ENCODE data around the gene GRAP. TPM values are rescaled to one million over a fixed set of nuclear protein-coding genes. Genes with fewer than 3 reads are reported as not detected.
A peak's percentile ranks its signal among the peaks of the same experiment; 100 is the strongest.

GRAP gene
- total RNA-seq, 8 experiments from 2014 or later = 0.33 to 1.5 (median 0.50) TPM; not detected in 1

DNA sequence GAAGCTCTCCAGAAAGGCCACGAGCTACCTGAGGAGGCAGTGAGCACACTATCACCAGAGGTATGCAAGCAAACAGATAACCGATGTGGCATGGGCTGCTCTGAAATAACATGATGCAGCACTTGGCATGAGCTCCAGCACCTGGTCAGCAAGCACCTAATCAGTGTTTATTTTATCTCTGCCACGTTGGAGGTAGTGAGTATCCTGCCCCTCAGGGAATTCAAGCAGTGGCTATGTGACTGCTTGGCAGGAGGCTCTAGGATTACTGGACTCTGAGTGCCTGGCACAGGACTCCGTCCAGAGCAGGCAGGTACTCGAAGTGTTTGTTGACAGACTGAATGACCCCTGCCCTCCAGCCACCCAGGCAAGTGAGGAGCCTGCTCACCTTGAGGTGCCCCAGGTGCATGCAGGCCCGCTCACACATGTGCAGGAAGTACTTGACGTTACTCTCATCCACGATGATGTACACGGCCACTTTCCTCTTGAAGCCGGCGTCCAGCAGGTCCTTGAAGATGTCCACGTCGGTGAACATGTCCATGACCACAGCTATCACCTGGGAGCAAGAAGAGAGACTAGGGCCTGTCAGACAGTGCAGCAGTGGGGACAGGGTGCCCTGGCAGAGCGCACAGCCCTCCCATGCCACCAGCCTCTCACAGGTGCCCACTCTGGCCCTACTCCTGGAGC is 58.8 kb downstream of the GRAP start:
- H3K4me1 ChIP-seq (replicated peaks in 1 of 2) = no peaks in the 10 kb centered on the region
- no peak overlapping the region for H3K4me3 ChIP-seq
- WGBS, 10 experiments = 40 to 93% (median 80%) methylated on average over 1 to 8 of the region's 14 CpGs; no CpG with 5 or more reads in 2 of the 10 experiments
- no peak for ATAC-seq (replicated peaks in 6 of 8)
- no peak overlapping the region for H3K27ac ChIP-seq
- in situ Hi-C loops (cut with MboI; ENCODE audit: low pct_unique_long_range_greater_than_20kb in 2 of 9, low sequenced_read_pairs in 9 of 9, unreplicated experiment in 9 of 9) = no loop called here

DNA sequence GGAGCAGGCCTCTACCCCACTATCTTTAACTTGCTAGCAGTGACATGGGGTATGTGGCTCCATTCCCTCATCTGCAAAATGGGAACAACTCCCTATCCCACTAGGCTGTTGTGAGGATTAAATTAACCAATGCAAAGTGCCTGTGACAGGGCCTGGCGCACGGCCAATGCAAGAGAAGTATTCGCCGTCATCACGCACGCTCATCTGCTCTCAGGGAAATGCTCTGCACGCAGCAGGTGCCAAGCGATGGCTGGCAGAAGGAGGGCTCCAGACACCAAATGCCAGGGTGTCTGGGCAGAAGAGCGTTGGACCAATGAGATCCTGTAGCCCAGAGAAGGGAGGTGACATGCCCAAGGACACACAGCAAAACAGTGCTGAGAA is 59.5 kb downstream of the GRAP start:
- WGBS, 10 experiments = 93 to 100% (median 100%) methylated on average over 2 to 5 of the region's 9 CpGs; no CpG with 5 or more reads in 7 of the 10 experiments
- no peak for ATAC-seq (replicated peaks in 6 of 8)
- in situ Hi-C loops (cut with MboI; ENCODE audit: low pct_unique_long_range_greater_than_20kb in 2 of 9, low sequenced_read_pairs in 9 of 9, unreplicated experiment in 9 of 9) = no loop called here
- H3K4me1 ChIP-seq (replicated peaks in 1 of 2) = no peaks in the 10 kb centered on the region
- H3K4me3 ChIP-seq = no peak overlapping the region
- H3K27ac ChIP-seq = no peak overlapping the region

DNA sequence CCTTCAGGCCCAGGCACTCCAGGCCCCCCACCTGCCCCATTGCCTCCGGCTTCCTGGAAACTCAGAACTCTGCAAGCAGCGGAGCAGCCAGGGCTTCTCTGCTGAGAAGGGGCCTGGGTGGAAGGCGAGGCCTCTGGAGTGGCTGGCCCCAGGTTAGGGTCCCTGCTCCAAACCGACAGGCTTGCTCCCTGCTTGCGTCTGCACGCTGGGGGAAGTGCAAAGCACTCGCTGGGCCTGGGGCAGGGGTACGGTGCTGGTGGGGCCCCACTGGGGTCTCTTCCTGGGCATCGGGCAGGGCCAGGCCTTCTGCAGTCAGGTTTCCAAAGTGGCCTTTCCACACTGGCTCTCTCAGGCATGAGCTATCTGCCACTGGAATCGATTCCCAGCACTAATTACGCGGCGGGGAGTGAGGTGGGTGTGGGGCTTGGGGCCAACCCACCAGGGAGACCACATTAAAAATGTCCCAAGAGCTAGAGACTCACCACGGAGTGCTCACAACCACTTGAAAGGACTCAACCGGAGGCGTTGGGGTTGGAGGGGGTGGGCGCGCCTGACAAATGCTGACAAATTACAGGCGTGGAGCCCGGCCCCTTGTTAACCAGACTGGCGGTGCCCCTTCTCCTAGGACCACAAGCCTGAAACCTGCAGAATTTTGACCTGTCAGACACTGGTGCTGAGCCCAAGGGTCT is 60.1 kb downstream of the GRAP start:
- 84 to 100% (median 95%) methylated on average over 1 to 14 of the region's 21 CpGs; no CpG with 5 or more reads in 6 of the 10 experiments for WGBS, 10 experiments
- no peak for ATAC-seq (replicated peaks in 6 of 8)

DNA sequence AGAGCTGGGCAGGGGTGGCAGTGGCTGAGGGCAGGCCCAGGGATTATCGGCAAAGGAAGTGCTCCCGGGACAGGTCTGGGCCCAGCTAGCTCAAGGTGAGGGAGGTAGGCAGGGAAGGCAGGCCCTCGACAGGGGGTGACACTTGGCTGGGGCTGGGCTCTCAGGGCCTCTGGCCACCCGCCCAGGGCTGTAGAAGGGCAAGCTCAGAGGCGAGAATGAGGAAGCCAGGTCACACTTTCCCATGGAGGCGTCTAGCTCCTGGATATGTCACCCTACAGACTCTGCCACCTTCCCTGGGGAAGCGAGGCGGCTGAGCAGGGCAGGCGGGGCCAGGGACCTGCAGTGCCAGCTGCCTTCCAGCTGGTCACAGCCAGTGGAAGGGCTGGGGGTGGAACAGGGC is 61.3 kb downstream of the GRAP start:
- in situ Hi-C loops (cut with MboI; ENCODE audit: low pct_unique_long_range_greater_than_20kb in 2 of 9, low sequenced_read_pairs in 9 of 9, unreplicated experiment in 9 of 9) = no loop called here
- H3K4me1 ChIP-seq (replicated peaks in 1 of 2) = peaks cover 0 to 12% of the 10 kb centered on the region in 2 donors
- H3K4me3 ChIP-seq = no peak overlapping the region
- H3K27ac ChIP-seq = no peak overlapping the region
- 85 to 100% (median 93%) methylated on average over 1 to 4 of the region's 9 CpGs; no CpG with 5 or more reads in 7 of the 10 experiments for WGBS, 10 experiments
- no peak for ATAC-seq (replicated peaks in 6 of 8)

More for the DNA sequence above, 60.1 kb downstream of the GRAP start:
- H3K4me1 ChIP-seq (replicated peaks in 1 of 2) = peaks cover 0 to 4% of the 10 kb centered on the region in 2 donors
- no peak overlapping the region for H3K27ac ChIP-seq
- in situ Hi-C loops (cut with MboI; ENCODE audit: low pct_unique_long_range_greater_than_20kb in 2 of 9, low sequenced_read_pairs in 9 of 9, unreplicated experiment in 9 of 9) = no loop called here
- no peak overlapping the region for H3K4me3 ChIP-seq

GRCh38 chr17:18984273-18985114 is 62.3 kb downstream of the GRAP start:
- Histone ChIP-seq H3K4me3 (no peak overlapping the region), H3K4me1 (replicated peaks in 1 of 2) (peaks cover 0 to 12% of the 10 kb centered on the region in 2 donors), H3K27ac (no peak overlapping the region)
- 90 to 100% (median 100%) methylated on average over 3 to 8 of the region's 21 CpGs; no CpG with 5 or more reads in 5 of the 10 experiments for WGBS, 10 experiments
- no peak for ATAC-seq (replicated peaks in 6 of 8)
- in situ Hi-C loops (cut with MboI; ENCODE audit: low pct_unique_long_range_greater_than_20kb in 2 of 9, low sequenced_read_pairs in 9 of 9, unreplicated experiment in 9 of 9) = no loop called here

- in situ Hi-C loops (cut with MboI; ENCODE audit: low pct_unique_long_range_greater_than_20kb in 2 of 9, low sequenced_read_pairs in 9 of 9, unreplicated experiment in 9 of 9) = no loop called here
- Histone ChIP-seq H3K4me3 (no peak overlapping the region), H3K4me1 (replicated peaks in 1 of 2) (peaks cover 0 to 12% of the 10 kb centered on the region in 2 donors), H3K27ac (no peak overlapping the region)
- WGBS, 10 experiments = 70 to 90% (median 73%) methylated on average over 2 to 13 of the region's 30 CpGs; no CpG with 5 or more reads in 6 of the 10 experiments
- ATAC-seq (replicated peaks in 6 of 8) = peak in 7 of 8 experiments; percentile 75 to 93 (median 84)
Measured at GRCh38 chr17:18981642-18982424, 64.9 kb downstream of the GRAP start.

DNA sequence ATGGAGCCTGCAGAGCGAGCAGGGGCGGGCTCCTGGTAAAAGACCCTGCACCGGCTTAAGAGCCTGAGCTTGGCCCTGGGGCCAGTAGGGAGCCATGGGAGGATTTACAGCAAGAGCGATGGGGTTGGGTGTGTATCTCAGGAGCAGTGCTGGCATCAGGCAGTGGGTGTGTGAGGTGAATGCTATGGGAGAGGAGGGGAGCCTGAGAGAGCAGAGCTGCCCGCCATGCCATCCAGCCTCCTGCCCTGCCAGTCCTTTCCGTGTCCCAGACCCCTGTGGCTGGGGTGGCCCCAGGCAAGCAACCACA is 65.5 kb downstream of the GRAP start:
- Histone ChIP-seq H3K4me1 (replicated peaks in 1 of 2) (peaks cover 0 to 12% of the 10 kb centered on the region in 2 donors), H3K4me3 (no peak overlapping the region), H3K27ac (no peak overlapping the region)
- peak in 3 of 8 experiments; percentile 6 to 20 (median 12) for ATAC-seq (replicated peaks in 6 of 8)
- WGBS, 10 experiments = 70% methylated on average over 2 of the region's 6 CpGs; no CpG with 5 or more reads in 9 of the 10 experiments
- in situ Hi-C loops (cut with MboI; ENCODE audit: low pct_unique_long_range_greater_than_20kb in 2 of 9, low sequenced_read_pairs in 9 of 9, unreplicated experiment in 9 of 9) = no loop called here

DNA sequence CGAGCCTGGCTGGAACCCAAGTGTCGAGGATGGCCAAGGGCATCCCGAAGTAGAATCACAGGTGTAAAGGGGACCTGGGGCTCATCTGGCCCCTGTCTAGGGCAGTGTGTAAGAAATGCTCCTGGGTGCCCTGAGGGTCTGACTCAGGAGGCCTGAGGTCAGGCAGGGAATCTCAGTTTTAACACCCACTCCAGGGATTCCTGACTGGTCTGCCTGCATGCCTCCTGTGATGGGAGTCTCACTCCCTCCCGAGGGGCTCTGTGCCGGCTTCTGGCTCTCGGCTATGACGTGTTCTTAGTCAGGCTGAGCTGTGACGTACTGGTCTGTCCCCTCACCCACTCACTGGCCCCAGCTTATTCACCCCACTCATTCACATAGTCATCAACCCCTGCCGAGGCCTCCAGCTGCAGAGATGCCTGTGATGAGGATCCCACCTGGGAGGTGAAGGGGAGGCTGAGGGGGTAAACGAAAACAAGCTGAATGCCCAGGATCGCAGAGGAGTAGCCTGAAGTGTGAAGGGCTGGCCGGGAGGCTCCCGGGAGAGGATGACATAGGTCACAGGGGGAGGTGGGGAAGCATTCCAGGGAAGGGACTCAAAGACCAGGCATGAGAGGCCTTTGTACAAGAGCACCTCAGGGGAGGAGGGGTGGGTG is 65.9 kb downstream of the GRAP start:
- Histone ChIP-seq H3K4me1 (replicated peaks in 1 of 2) (peaks cover 0 to 12% of the 10 kb centered on the region in 2 donors), H3K27ac (no peak overlapping the region), H3K4me3 (no peak overlapping the region)
- peak in 5 of 8 experiments; percentile 17 to 32 (median 31) for ATAC-seq (replicated peaks in 6 of 8)
- 71 to 80% methylated on average over 1 to 4 of the region's 13 CpGs; no CpG with 5 or more reads in 8 of the 10 experiments for WGBS, 10 experiments
- in situ Hi-C loops (cut with MboI; ENCODE audit: low pct_unique_long_range_greater_than_20kb in 2 of 9, low sequenced_read_pairs in 9 of 9, unreplicated experiment in 9 of 9) = no loop called here

DNA sequence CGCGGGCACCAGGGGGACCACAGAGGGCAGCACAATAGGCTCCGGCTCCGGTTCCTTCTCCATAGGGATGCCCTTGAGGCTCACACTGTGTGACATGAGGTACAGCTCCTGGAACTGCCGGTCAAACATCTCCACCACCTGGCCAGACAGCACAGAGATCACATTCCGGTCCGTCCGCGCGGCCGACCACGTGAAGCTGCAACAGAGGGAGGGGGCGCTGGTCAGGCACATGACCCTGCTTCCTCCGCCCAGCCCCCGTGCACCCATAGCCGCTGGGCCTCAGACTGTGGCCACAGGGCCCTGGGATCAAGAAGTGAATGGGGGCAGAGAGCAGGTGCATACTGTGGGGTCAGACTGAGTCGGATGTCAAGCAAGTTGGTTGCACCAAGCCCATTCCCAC is 68.1 kb downstream of the GRAP start:
- in situ Hi-C loops (cut with MboI; ENCODE audit: low pct_unique_long_range_greater_than_20kb in 2 of 9, low sequenced_read_pairs in 9 of 9, unreplicated experiment in 9 of 9) = no loop called here
- peaks cover 0 to 12% of the 10 kb centered on the region in 2 donors for H3K4me1 ChIP-seq (replicated peaks in 1 of 2)
- ATAC-seq (replicated peaks in 6 of 8) = no peak
- WGBS, 10 experiments = 80 to 84% (median 80%) methylated on average over 1 to 10 of the region's 17 CpGs; no CpG with 5 or more reads in 7 of the 10 experiments
- H3K27ac ChIP-seq = no peak overlapping the region
- H3K4me3 ChIP-seq = no peak overlapping the region

DNA sequence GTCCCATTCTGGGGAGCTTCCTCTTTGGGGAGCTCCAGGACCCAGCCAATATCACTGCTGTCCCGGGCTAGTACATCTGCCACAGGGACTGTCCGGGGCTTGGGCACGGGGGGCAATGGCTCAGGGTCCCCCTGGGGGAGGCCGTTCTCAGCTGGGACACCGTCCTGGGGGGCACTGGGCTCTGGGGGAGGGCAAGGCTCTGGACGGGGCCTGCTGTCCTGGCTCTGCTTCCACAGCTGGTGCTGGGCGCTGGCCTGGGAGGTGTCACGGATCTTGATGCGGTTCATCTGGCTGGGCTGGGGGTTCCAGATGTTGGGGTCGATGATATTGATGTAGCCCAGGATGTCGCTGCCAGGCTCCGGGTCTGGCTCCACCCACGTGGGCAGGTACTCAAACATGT is 68.7 kb downstream of the GRAP start:
- Histone ChIP-seq H3K4me3 (no peak overlapping the region), H3K27ac (no peak overlapping the region), H3K4me1 (replicated peaks in 1 of 2) (peaks cover 0 to 12% of the 10 kb centered on the region in 2 donors)
- 70 to 100% (median 100%) methylated on average over 1 to 2 of the region's 13 CpGs; no CpG with 5 or more reads in 7 of the 10 experiments for WGBS, 10 experiments
- in situ Hi-C loops (cut with MboI; ENCODE audit: low pct_unique_long_range_greater_than_20kb in 2 of 9, low sequenced_read_pairs in 9 of 9, unreplicated experiment in 9 of 9) = no loop called here
- no peak for ATAC-seq (replicated peaks in 6 of 8)

GRCh38 chr17:18977646-18978045 is 69.1 kb downstream of the GRAP start:
- Histone ChIP-seq H3K4me3 (no peak overlapping the region), H3K4me1 (replicated peaks in 1 of 2) (peaks cover 0 to 12% of the 10 kb centered on the region in 2 donors), H3K27ac (no peak overlapping the region)
- 40 to 100% (median 86%) methylated on average over 1 to 7 of the region's 19 CpGs; no CpG with 5 or more reads in 5 of the 10 experiments for WGBS, 10 experiments
- in situ Hi-C loops (cut with MboI; ENCODE audit: low pct_unique_long_range_greater_than_20kb in 2 of 9, low sequenced_read_pairs in 9 of 9, unreplicated experiment in 9 of 9) = no loop called here
- no peak for ATAC-seq (replicated peaks in 6 of 8)

- H3K27ac ChIP-seq = no peak overlapping the region
- H3K4me1 ChIP-seq (replicated peaks in 1 of 2) = peaks cover 0 to 12% of the 10 kb centered on the region in 2 donors
- no peak overlapping the region for H3K4me3 ChIP-seq
- WGBS, 10 experiments = 78% methylated on average over 1 of the region's 4 CpGs; no CpG with 5 or more reads in 9 of the 10 experiments
- in situ Hi-C loops (cut with MboI; ENCODE audit: low pct_unique_long_range_greater_than_20kb in 2 of 9, low sequenced_read_pairs in 9 of 9, unreplicated experiment in 9 of 9) = no loop called here
- no peak for ATAC-seq (replicated peaks in 6 of 8)
Measured at GRCh38 chr17:18977021-18977420, 69.7 kb downstream of the GRAP start.
